HepG2 (cell line): Measurements from ENCODE around the gene ZBTB46. TPM values are rescaled to one million over a fixed set of nuclear protein-coding genes. Genes with fewer than 3 reads are reported as not detected.

Experiments used
- ATF2 ChIP-seq: sonication (generic); formaldehyde crosslinking; IDR thresholded peaks from 2 replicates; pipeline ENCODE4 v1.4.0; 2020; ENCODE audit warnings: missing genetic modification reagents
- EHMT2 ChIP-seq: fragments of 200-600 bp; sonication (generic); IDR thresholded peaks from 2 replicates; pipeline ENCODE4 v1.7.0; 2017; ENCODE audit warnings: antibody characterized with exemption, low read depth, low read length, borderline replicate concordance
- MTA1 ChIP-seq: sonication (generic); formaldehyde crosslinking; IDR thresholded peaks from 2 replicates; pipeline ENCODE4 v1.4.0; 2020; ENCODE audit warnings: missing genetic modification reagents, mild to moderate bottlenecking, borderline replicate concordance
- MXI1 ChIP-seq: IDR thresholded peaks from 3 replicates; pipeline ENCODE4 v1.6.1; 2012; ENCODE audit warnings: low read depth, low read length, inconsistent platforms, borderline replicate concordance
- NCOA1 ChIP-seq: sonication (generic); formaldehyde crosslinking; IDR thresholded peaks from 2 replicates; pipeline ENCODE4 v1.9.0; 2021; ENCODE audit warnings: missing genetic modification reagents
- NCOA2 ChIP-seq: sonication (generic); formaldehyde crosslinking; IDR thresholded peaks from 2 replicates; pipeline ENCODE4 v1.8.0; 2022; ENCODE audit warnings: inconsistent platforms
- PAXIP1 ChIP-seq: sonication (generic); formaldehyde crosslinking; conservative IDR thresholded peaks from 2 replicates; pipeline ENCODE4 v1.4.0; 2020; ENCODE audit warnings: mild to moderate bottlenecking, missing genetic modification reagents, moderate library complexity
- PHF21A ChIP-seq: sonication (generic); formaldehyde crosslinking; IDR thresholded peaks from 2 replicates; pipeline ENCODE4 v1.5.0; 2020; ENCODE audit warnings: mild to moderate bottlenecking, missing genetic modification reagents
- SPEN ChIP-seq: sonication (generic); formaldehyde crosslinking; IDR thresholded peaks from 2 replicates; pipeline ENCODE4 v1.5.1; 2020; ENCODE audit warnings: low read depth, mild to moderate bottlenecking, missing genetic modification reagents
- THAP11 ChIP-seq: IDR thresholded peaks from 2 replicates; pipeline ENCODE4 v1.6.1; 2016; ENCODE audit warnings: missing biosample characterization, missing genetic modification reagents
- U2AF1 ChIP-seq: fragments of 200-400 bp; formaldehyde crosslinking; optimal IDR thresholded peaks from 2 replicates; pipeline ENCODE3; 2017; ENCODE audit warnings: mild to moderate bottlenecking, low read depth, low read length
- ZFP36L2 ChIP-seq: sonication (generic); formaldehyde crosslinking; IDR thresholded peaks from 2 replicates; pipeline ENCODE4 v1.4.0; 2020; ENCODE audit warnings: missing genetic modification reagents
- ZNF337 ChIP-seq: sonication (generic); formaldehyde crosslinking; IDR thresholded peaks from 2 replicates; pipeline ENCODE4 v1.5.1; 2020; ENCODE audit warnings: missing genetic modification reagents, low read depth, mild to moderate bottlenecking, borderline replicate concordance
- ZNF564 ChIP-seq: sonication (generic); formaldehyde crosslinking; IDR thresholded peaks from 2 replicates; pipeline ENCODE4 v1.8.1; 2023; ENCODE audit warnings: mild to moderate bottlenecking, missing genetic modification reagents
- ZSCAN30 ChIP-seq: sonication (generic); formaldehyde crosslinking; IDR thresholded peaks from 2 replicates; pipeline ENCODE4 v1.5.0; 2020; ENCODE audit warnings: mild to moderate bottlenecking, missing genetic modification reagents
- ZSCAN9 ChIP-seq: IDR thresholded peaks from 2 replicates; pipeline ENCODE4 v1.6.1; 2016; ENCODE audit warnings: borderline replicate concordance
- polyA plus RNA-seq, 8 experiments: library from polyadenylated mRNA; depleted of rRNA in 3 of 8; stranded (reverse) in 7 of 8; unstranded in 1 of 8; fragments of >200 nt; fragmentation: Illumina TruSeq in 4 of 8; extraction: Trizol in 4 of 8; gene quantifications; 2 replicates each; pipeline versions ENCODE4 v1.2.1 to v1.2.3, GENCODE V29; 2011 to 2016; ENCODE audit warnings: low read depth in 4 of 8, missing spikeins in 1 of 8, mixed read lengths in 1 of 8; ENCODE audit not compliant: insufficient read depth in 1 of 8
- total RNA-seq, 5 experiments: library from RNA; depleted of rRNA; stranded (reverse); fragments of >200 nt; fragmentation: Illumina TruSeq; extraction: Trizol; gene quantifications; 2 replicates each; pipeline ENCODE4 v1.2.3, GENCODE V29; 2016; ENCODE audit warnings: low read depth in 1 of 5
- TF ChIP-seq, protein P1 (sequence below): sonication (generic); formaldehyde crosslinking; IDR thresholded peaks from 2 replicates; pipeline ENCODE4 v1.4.0; 2020; ENCODE audit warnings: low read depth, mild to moderate bottlenecking, missing genetic modification reagents
- TF ChIP-seq, protein P2 (sequence below): IDR thresholded peaks from 2 replicates; pipeline ENCODE4 v1.6.1; 2016
- TF ChIP-seq, protein P3 (sequence below): sonication (generic); formaldehyde crosslinking; IDR thresholded peaks from 2 replicates; pipeline ENCODE4 v1.8.0; 2022; ENCODE audit warnings: missing genetic modification reagents, low read depth, mild to moderate bottlenecking, borderline replicate concordance
- TF ChIP-seq, protein P4 (sequence below): sonication (generic); formaldehyde crosslinking; conservative IDR thresholded peaks from 2 replicates; pipeline ENCODE4 v1.8.0; 2022; ENCODE audit warnings: mild to moderate bottlenecking, moderate library complexity, missing genetic modification reagents

The ZBTB46 gene
- total and polyA plus RNA-seq, 2 of the 13 experiments (the other 11 are each of a cell fraction or from before 2014, with no cell fraction given): 1.6 to 13.5 TPM

GRCh38 chr20:63848003-63848911, 17.2 kb upstream of the ZBTB46 start (continued):
- TF ChIP-seq, protein P1, sequence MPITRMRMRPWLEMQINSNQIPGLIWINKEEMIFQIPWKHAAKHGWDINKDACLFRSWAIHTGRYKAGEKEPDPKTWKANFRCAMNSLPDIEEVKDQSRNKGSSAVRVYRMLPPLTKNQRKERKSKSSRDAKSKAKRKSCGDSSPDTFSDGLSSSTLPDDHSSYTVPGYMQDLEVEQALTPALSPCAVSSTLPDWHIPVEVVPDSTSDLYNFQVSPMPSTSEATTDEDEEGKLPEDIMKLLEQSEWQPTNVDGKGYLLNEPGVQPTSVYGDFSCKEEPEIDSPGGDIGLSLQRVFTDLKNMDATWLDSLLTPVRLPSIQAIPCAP (CRISPR knock-in tag): 0 out of 2 replicates have a peak, but pooled peaks have one; percentile 22
- TF ChIP-seq, protein P2, sequence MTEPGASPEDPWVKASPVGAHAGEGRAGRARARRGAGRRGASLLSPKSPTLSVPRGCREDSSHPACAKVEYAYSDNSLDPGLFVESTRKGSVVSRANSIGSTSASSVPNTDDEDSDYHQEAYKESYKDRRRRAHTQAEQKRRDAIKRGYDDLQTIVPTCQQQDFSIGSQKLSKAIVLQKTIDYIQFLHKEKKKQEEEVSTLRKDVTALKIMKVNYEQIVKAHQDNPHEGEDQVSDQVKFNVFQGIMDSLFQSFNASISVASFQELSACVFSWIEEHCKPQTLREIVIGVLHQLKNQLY (CRISPR knock-in tag): no peak
- TF ChIP-seq, protein P3, sequence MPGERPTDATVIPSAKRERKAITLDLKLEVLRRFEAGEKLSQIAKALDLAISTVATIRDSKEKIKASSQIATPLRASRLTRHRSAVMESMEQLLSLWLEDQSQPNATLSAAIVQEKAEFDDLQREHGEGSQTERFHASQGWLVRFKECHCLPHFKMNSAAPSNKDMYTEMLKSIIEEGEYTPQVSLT: no peak
- TF ChIP-seq PAXIP1: peak; percentile 59; the same call in 1 of the 2 replicates
- TF ChIP-seq EHMT2: no peak
- peak; percentile 20; the same call in 1 of the 2 replicates for TF ChIP-seq ATF2 (CRISPR knock-in tag)
- peak; percentile 81 for TF ChIP-seq PHF21A (CRISPR knock-in tag)
- no peak for TF ChIP-seq ZNF337 (CRISPR knock-in tag)
- TF ChIP-seq THAP11: 0 out of 2 replicates have a peak, but pooled peaks have one; percentile 14
- no peak for TF ChIP-seq ZSCAN30
- no peak for TF ChIP-seq NCOA2 (CRISPR knock-in tag)
- TF ChIP-seq, protein P4, sequence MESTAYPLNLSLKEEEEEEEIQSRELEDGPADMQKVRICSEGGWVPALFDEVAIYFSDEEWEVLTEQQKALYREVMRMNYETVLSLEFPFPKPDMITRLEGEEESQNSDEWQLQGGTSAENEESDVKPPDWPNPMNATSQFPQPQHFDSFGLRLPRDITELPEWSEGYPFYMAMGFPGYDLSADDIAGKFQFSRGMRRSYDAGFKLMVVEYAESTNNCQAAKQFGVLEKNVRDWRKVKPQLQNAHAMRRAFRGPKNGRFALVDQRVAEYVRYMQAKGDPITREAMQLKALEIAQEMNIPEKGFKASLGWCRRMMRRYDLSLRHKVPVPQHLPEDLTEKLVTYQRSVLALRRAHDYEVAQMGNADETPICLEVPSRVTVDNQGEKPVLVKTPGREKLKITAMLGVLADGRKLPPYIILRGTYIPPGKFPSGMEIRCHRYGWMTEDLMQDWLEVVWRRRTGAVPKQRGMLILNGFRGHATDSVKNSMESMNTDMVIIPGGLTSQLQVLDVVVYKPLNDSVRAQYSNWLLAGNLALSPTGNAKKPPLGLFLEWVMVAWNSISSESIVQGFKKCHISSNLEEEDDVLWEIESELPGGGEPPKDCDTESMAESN (CRISPR knock-in tag): no peak
- TF ChIP-seq ZNF564 (CRISPR knock-in tag): no peak; the same call in 1 of the 2 replicates
- TF ChIP-seq U2AF1: no peak
- no peak for TF ChIP-seq ZFP36L2 (CRISPR knock-in tag)
- no peak for TF ChIP-seq SPEN (CRISPR knock-in tag)
- TF ChIP-seq ZSCAN9 (CRISPR knock-in tag): 0 out of 2 replicates have a peak, but pooled peaks have one; percentile 17
- no peak for TF ChIP-seq NCOA1 (CRISPR knock-in tag)
- 0 out of 2 replicates have a peak, but pooled peaks have one; percentile 14 for TF ChIP-seq MTA1 (CRISPR knock-in tag)
- TF ChIP-seq MXI1: no peak
